ENCODE results near the gene CYP46A1. TPM values are rescaled to one million over a fixed set of nuclear protein-coding genes. Genes with fewer than 3 reads are reported as not detected.

Gene CYP46A1
- polyA plus RNA-seq, 2 of the 4 experiments (the other 2 are of a cell fraction), result 0.06 to 0.13 TPM

DNA sequence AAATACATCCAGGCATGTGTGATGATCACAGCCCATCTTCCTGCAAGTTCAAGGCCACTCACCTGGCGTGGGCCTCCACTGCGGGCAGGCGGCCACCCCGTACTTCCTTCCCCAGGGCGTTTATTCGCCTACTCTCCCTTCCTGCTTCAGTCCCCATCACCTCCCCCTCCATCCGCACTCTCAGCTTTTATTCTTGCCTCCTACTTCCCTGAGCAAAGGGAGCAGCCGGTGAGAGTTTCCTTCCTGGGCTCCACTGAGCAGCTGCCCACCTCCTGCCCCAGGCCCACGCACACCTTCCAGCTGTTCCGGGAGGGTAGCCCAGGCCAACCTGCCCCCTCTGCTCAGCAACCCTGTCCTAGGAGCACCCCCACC lies 4.1 kb downstream of the CYP46A1 start:
- DNase-seq (ENCODE audit: low read depth in 1 of 2, low spot score in 1 of 2), result no peak
- Histone ChIP-seq H3K4me3 (no peak overlapping the region), H3K4me2 (no peak overlapping the region), H3K9me3 (no peaks in the 10 kb centered on the region), H3K27ac (no peak overlapping the region), H3K4me1 (peaks cover 4% of the 10 kb centered on the region)
- ChIA-PET POLR2A (no interaction called here), CTCF (interaction anchor here (0.6 to 3.4 kb wide), 24 partner anchors 9 to 294 kb away, joined by 3 to 24 read pairs (median 4); no protein-coding TSS in a partner anchor)
- ATAC-seq, result no peak
- WGBS (ENCODE audit: missing lambda C conversion rate), result 71% methylated on average over 10 of the region's 10 CpGs
- TF ChIP-seq PHF8 (IDR thresholded peaks at IDR 0.05; ENCODE audit: borderline replicate concordance, low read depth), result no peak
- TF ChIP-seq POLR2AphosphoS2 (conservative IDR thresholded peaks at IDR 0.05; ENCODE audit: low read length), result no peak
- TF ChIP-seq, protein P1, sequence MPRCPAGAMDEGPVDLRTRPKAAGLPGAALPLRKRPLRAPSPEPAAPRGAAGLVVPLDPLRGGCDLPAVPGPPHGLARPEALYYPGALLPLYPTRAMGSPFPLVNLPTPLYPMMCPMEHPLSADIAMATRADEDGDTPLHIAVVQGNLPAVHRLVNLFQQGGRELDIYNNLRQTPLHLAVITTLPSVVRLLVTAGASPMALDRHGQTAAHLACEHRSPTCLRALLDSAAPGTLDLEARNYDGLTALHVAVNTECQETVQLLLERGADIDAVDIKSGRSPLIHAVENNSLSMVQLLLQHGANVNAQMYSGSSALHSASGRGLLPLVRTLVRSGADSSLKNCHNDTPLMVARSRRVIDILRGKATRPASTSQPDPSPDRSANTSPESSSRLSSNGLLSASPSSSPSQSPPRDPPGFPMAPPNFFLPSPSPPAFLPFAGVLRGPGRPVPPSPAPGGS (IDR thresholded peaks at IDR 0.05), result no peak
- TF ChIP-seq CHD2 (IDR thresholded peaks at IDR 0.05; ENCODE audit: low read length, partially characterized antibody), result no peak
- TF ChIP-seq, protein P2, sequence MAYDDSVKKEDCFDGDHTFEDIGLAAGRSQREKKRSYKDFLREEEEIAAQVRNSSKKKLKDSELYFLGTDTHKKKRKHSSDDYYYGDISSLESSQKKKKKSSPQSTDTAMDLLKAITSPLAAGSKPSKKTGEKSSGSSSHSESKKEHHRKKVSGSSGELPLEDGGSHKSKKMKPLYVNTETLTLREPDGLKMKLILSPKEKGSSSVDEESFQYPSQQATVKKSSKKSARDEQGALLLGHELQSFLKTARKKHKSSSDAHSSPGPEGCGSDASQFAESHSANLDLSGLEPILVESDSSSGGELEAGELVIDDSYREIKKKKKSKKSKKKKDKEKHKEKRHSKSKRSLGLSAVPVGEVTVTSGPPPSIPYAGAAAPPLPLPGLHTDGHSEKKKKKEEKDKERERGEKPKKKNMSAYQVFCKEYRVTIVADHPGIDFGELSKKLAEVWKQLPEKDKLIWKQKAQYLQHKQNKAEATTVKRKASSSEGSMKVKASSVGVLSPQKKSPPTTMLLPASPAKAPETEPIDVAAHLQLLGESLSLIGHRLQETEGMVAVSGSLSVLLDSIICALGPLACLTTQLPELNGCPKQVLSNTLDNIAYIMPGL (CRISPR knock-in tag; IDR thresholded peaks at IDR 0.05; ENCODE audit: borderline replicate concordance), result no peak
- TF ChIP-seq POLR2A (IDR thresholded peaks at IDR 0.05; ENCODE audit: low read length), result no peak
- TF ChIP-seq ESRRA (IDR thresholded peaks at IDR 0.05; ENCODE audit: borderline replicate concordance, low read length), result no peak
- TF ChIP-seq KDM5A (IDR thresholded peaks at IDR 0.05), result no peak
- no peak for TF ChIP-seq TP53 (CRISPR knock-in tag; IDR thresholded peaks at IDR 0.05)
- no peak for TF ChIP-seq NPAS2 (CRISPR knock-in tag; IDR thresholded peaks at IDR 0.05; ENCODE audit: borderline replicate concordance)
- TF ChIP-seq, protein P3, sequence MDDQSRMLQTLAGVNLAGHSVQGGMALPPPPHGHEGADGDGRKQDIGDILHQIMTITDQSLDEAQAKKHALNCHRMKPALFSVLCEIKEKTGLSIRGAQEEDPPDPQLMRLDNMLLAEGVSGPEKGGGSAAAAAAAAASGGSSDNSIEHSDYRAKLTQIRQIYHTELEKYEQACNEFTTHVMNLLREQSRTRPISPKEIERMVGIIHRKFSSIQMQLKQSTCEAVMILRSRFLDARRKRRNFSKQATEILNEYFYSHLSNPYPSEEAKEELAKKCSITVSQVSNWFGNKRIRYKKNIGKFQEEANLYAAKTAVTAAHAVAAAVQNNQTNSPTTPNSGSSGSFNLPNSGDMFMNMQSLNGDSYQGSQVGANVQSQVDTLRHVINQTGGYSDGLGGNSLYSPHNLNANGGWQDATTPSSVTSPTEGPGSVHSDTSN (IDR thresholded peaks at IDR 0.05), result no peak
- no peak for FAIRE-seq

DNA sequence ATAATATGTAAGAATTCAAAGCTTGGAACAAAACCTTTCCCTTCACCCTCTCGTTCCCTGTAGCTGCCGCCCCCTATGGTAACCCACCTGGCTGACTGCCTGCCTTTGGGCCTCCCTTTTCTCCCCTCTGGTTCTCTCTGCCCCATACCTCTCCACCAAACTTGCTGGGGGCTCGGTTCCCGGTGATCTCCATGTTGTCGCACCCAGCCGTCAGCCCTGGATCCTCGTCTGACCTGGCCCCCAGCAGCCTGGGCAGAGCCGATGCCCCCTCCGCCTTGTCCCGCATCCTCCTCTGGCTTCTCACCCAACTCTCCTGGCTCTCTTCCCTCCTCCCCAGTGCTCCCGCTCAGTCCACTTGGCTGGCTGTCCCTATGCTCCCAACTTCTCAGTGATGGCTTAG lies 4.5 kb downstream of the CYP46A1 start:
- Histone ChIP-seq H3K4me2 (no peak overlapping the region), H3K4me3 (no peak overlapping the region), H3K27ac (no peak overlapping the region), H3K4me1 (peaks cover 4% of the 10 kb centered on the region), H3K9me3 (no peaks in the 10 kb centered on the region)
- ChIA-PET CTCF (interaction anchor here (0.6 to 3.4 kb wide), 20 partner anchors 8 to 258 kb away, joined by 3 to 24 read pairs (median 6); no protein-coding TSS in a partner anchor), POLR2A (no interaction called here)
- FAIRE-seq (no peak), DNase-seq (ENCODE audit: low read depth in 1 of 2, low spot score in 1 of 2) (no peak), ATAC-seq (no peak)
- TF ChIP-seq EHF (CRISPR knock-in tag; IDR thresholded peaks at IDR 0.05), result no peak
- TF ChIP-seq, protein P2 (CRISPR knock-in tag; IDR thresholded peaks at IDR 0.05; ENCODE audit: borderline replicate concordance), result no peak
- TF ChIP-seq, protein P4, sequence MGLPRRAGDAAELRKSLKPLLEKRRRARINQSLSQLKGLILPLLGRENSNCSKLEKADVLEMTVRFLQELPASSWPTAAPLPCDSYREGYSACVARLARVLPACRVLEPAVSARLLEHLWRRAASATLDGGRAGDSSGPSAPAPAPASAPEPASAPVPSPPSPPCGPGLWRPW (IDR thresholded peaks at IDR 0.05), result no peak
- no peak for TF ChIP-seq CBX2 (IDR thresholded peaks at IDR 0.05; ENCODE audit: borderline replicate concordance, low read depth)
- no peak for TF ChIP-seq TP53 (CRISPR knock-in tag; IDR thresholded peaks at IDR 0.05)
- no peak for TF ChIP-seq NFE2L2 (conservative IDR thresholded peaks at IDR 0.05; ENCODE audit: low read length)
- TF ChIP-seq, protein P5, sequence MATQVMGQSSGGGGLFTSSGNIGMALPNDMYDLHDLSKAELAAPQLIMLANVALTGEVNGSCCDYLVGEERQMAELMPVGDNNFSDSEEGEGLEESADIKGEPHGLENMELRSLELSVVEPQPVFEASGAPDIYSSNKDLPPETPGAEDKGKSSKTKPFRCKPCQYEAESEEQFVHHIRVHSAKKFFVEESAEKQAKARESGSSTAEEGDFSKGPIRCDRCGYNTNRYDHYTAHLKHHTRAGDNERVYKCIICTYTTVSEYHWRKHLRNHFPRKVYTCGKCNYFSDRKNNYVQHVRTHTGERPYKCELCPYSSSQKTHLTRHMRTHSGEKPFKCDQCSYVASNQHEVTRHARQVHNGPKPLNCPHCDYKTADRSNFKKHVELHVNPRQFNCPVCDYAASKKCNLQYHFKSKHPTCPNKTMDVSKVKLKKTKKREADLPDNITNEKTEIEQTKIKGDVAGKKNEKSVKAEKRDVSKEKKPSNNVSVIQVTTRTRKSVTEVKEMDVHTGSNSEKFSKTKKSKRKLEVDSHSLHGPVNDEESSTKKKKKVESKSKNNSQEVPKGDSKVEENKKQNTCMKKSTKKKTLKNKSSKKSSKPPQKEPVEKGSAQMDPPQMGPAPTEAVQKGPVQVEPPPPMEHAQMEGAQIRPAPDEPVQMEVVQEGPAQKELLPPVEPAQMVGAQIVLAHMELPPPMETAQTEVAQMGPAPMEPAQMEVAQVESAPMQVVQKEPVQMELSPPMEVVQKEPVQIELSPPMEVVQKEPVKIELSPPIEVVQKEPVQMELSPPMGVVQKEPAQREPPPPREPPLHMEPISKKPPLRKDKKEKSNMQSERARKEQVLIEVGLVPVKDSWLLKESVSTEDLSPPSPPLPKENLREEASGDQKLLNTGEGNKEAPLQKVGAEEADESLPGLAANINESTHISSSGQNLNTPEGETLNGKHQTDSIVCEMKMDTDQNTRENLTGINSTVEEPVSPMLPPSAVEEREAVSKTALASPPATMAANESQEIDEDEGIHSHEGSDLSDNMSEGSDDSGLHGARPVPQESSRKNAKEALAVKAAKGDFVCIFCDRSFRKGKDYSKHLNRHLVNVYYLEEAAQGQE (IDR thresholded peaks at IDR 0.05), result no peak
- WGBS (ENCODE audit: missing lambda C conversion rate), result 79% methylated on average over 11 of the region's 11 CpGs
